Spleen (tissue), 7 donors: ENCODE results near the gene MFN2.

Experiments
- CTCF ChIP-seq, 11 experiments: fragments of 200-600 bp in 7 of 11; fragments of 450-650 bp in 4 of 11; sonication (generic) in 4 of 11; IDR thresholded peaks in 8 of 11; conservative IDR thresholded peaks in 3 of 11; 1 replicate in 7 of 11; 2 replicates in 4 of 11; pipeline versions ENCODE4 v1.4.0 to v1.8.0; 2016 to 2021; ENCODE audit warnings: antibody characterized with exemption in 11 of 11, inconsistent platforms in 4 of 11, mild to moderate bottlenecking in 1 of 11
- POLR2A ChIP-seq, 3 donors: fragments of 450-650 bp; IDR thresholded peaks; one replicate each; pipeline ENCODE4 v1.5.1; 2017; ENCODE audit warnings: antibody characterized with exemption in 3 of 3, mild to moderate bottlenecking in 1 of 3
- POLR2AphosphoS5 ChIP-seq, 3 donors: sonication (generic); formaldehyde crosslinking; IDR thresholded peaks; one replicate each; pipeline ENCODE4 v1.5.1; 2017; ENCODE audit warnings: antibody characterized with exemption in 3 of 3
- donor health status: DM: no; HTN: no; CAD: no; lungs with moderate emphysema.
- donor health status: DM: no; HTN: no; CAD: no.
- donor health status: DM: no; HTN: no; CAD: no.

DNA sequence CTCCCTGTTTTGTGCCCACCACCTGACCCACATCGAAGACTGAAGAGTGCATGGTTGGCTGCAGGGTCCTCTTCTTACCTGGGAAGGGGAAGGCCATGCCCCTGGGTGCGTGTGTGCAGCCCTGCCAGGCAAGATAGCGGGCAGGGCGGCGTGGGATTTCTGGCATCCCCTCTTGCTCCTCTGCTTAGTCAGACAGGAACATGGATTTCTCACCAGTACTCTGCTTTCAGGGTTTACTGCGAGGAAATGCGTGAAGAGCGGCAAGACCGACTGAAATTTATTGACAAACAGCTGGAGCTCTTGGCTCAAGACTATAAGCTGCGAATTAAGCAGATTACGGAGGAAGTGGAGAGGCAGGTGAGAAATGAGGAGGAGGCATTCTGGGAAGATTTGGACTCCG, 23.5 kb downstream of the MFN2 start:
- TF ChIP-seq CTCF (IDR thresholded peaks at IDR 0.05 in 8 of 11, conservative IDR thresholded peaks at IDR 0.05 in 3 of 11), result no peak
- no peak for TF ChIP-seq POLR2AphosphoS5 (IDR thresholded peaks at IDR 0.05)
- TF ChIP-seq POLR2A (IDR thresholded peaks at IDR 0.05), result no peak
